Measurements from ENCODE around the gene CLSTN2.

- TF ChIP-seq PKNOX1 (IDR thresholded peaks at IDR 0.05) (no peak), SUZ12 (IDR thresholded peaks at IDR 0.05) (no peak), ZNF384 (IDR thresholded peaks at IDR 0.05) (no peak), ARNT (IDR thresholded peaks at IDR 0.05) (no peak), FOXM1 (IDR thresholded peaks at IDR 0.05; ENCODE audit: borderline replicate concordance) (no peak), SP1 (IDR thresholded peaks at IDR 0.05) (no peak)
These were observed 524.5 kb downstream of the CLSTN2 start for GRCh38 chr3:140459462-140459861.

Data from HEK293T (cell line).